K562 (cell line): Measurements from ENCODE around the gene UHRF1. TPM values are rescaled to one million over a fixed set of nuclear protein-coding genes. Genes with fewer than 3 reads are reported as not detected.

ENCODE experiments used
- ATAC-seq: fragments of 200-7000 bp; cut with Tn5 transposase; 3 replicates; pipeline ENCODE4 v1.9.1; 2020; ENCODE audit warnings: moderate library complexity
- BruUV-seq: library from RNA; stranded (reverse); fragments of 400-500 nt; replicated peaks from 2 replicates; lab custom pipeline; 2021; lab: Mats Ljungman, UMichigan
- CTCF ChIA-PET: fragments of 300-600 bp; formaldehyde crosslinking; extraction: SDS; loops from one replicate; lab custom pipeline; 2021; ENCODE audit warnings: low intra/inter-chr PET ratio; lab: Yijun Ruan, JAX
- POLR2A ChIA-PET: fragments of 300-600, 350-650 bp; sonication (Branson Sonifier 250); formaldehyde crosslinking; extraction: SDS; loops from one replicate; lab custom pipeline; 2021; ENCODE audit warnings: antibody characterized with exemption, inconsistent platforms; lab: Yijun Ruan, JAX
- DNase-seq, 4 experiments: peaks; one replicate each; pipeline versions ENCODE4 v3.0.0 to v3.0.0-alpha.2; 2011 to 2018; ENCODE audit warnings: low spot score in 3 of 4, mixed read lengths in 3 of 4; ENCODE audit errors: extremely low read depth in 1 of 4
- FAIRE-seq: peaks from 2 replicates; lab custom pipeline; 2011; peaks lifted over from hg19 to GRCh38; lab: Jason Lieb, UNC
- H2AFZ ChIP-seq: 2 replicates; pipeline ENCODE4 v1.6.0; 2011; ENCODE audit warnings: low read depth, low read length, control low read depth, inconsistent platforms
- H3K27ac ChIP-seq: fragments of 200-600 bp; 3 replicates; pipeline ENCODE4 v1.8.0; 2011; ENCODE audit warnings: low read depth, mild to moderate bottlenecking, control low read depth, inconsistent platforms, low read length, moderate library complexity, mixed read lengths; ENCODE audit errors: extremely low read depth
- H3K27me3 ChIP-seq, 2 experiments: fragments of 300-600 bp in 1 of 2; 2 replicates in 1 of 2; 3 replicates in 1 of 2; pipeline versions ENCODE4 v1.6.0 to v1.8.0; 2011; ENCODE audit warnings: inconsistent platforms in 2 of 2, low read length in 2 of 2, mild to moderate bottlenecking in 1 of 2, mixed read lengths in 1 of 2, moderate library complexity in 1 of 2; ENCODE audit not compliant: control insufficient read depth in 2 of 2, insufficient read depth in 2 of 2
- H3K36me3 ChIP-seq: fragments of 300-600 bp; 3 replicates; pipeline ENCODE4 v1.8.0; 2011; ENCODE audit warnings: mild to moderate bottlenecking, low read length, inconsistent platforms; ENCODE audit not compliant: control insufficient read depth, insufficient read depth
- H3K4me1 ChIP-seq, 2 experiments: fragments of 200-600 bp in 1 of 2; replicated peaks in 1 of 2; 2 replicates in 1 of 2; 3 replicates in 1 of 2; pipeline versions ENCODE4 v1.5.1 to v1.8.0; 2011; ENCODE audit warnings: inconsistent platforms in 2 of 2, low read length in 2 of 2, mild to moderate bottlenecking in 1 of 2, mixed read lengths in 1 of 2, moderate library complexity in 1 of 2; ENCODE audit not compliant: control insufficient read depth in 2 of 2, insufficient read depth in 2 of 2
- H3K4me2 ChIP-seq: 2 replicates; pipeline ENCODE4 v1.6.1; 2011; ENCODE audit warnings: low read length, control low read depth, inconsistent platforms, mixed read lengths; ENCODE audit not compliant: insufficient read depth
- H3K4me3 ChIP-seq: fragments of 200-600 bp; sonication (generic), shearing (Covaris generic); 2 replicates; pipeline ENCODE4 v1.5.1; 2016; ENCODE audit warnings: control low read depth, inconsistent platforms
- H3K79me2 ChIP-seq: fragments of 200-600 bp; 3 replicates; pipeline ENCODE4 v1.8.0; 2011; ENCODE audit warnings: low read length, inconsistent platforms; ENCODE audit not compliant: control insufficient read depth, insufficient read depth
- H3K9ac ChIP-seq, 2 experiments: 2 replicates each; pipeline versions ENCODE4 v1.6.0 to v1.6.1; 2011; ENCODE audit warnings: low read depth in 2 of 2, low read length in 2 of 2, control low read depth in 1 of 2, inconsistent platforms in 1 of 2, mild to moderate bottlenecking in 1 of 2, mixed read lengths in 1 of 2; ENCODE audit not compliant: insufficient read depth in 1 of 2
- H3K9me1 ChIP-seq: one replicate; pipeline ENCODE4 v1.6.0; 2011; ENCODE audit warnings: inconsistent platforms, mild to moderate bottlenecking, low read length, moderate library complexity; ENCODE audit not compliant: control insufficient read depth, insufficient read depth
- H3K9me3 ChIP-seq: replicated peaks from 2 replicates; pipeline ENCODE4 v1.5.1; 2011; ENCODE audit warnings: low read depth, low read length, inconsistent platforms; ENCODE audit not compliant: control insufficient read depth, insufficient read depth
- H4K20me1 ChIP-seq: replicated peaks from 2 replicates; pipeline ENCODE4 v1.6.1; 2011; ENCODE audit warnings: low read length, inconsistent platforms, mixed read lengths; ENCODE audit not compliant: control insufficient read depth, insufficient read depth
- E2F6 ChIP-seq, 2 experiments: IDR thresholded peaks; 2 replicates each; pipeline ENCODE4 v1.6.1; 2011; ENCODE audit warnings: borderline replicate concordance in 1 of 2, control low read depth in 1 of 2, low read depth in 1 of 2, low read length in 1 of 2, mild to moderate bottlenecking in 1 of 2, mixed read lengths in 1 of 2, moderate library complexity in 1 of 2; ENCODE audit not compliant: insufficient read depth in 1 of 2, insufficient read length in 1 of 2, poor library complexity in 1 of 2, severe bottlenecking in 1 of 2; ENCODE audit errors: extremely low read depth in 1 of 2
- EHMT2 ChIP-seq: fragments of 450-650 bp; IDR thresholded peaks from 2 replicates; pipeline ENCODE4 v1.6.1; 2018; ENCODE audit warnings: antibody characterized with exemption
- HDAC1 ChIP-seq, 2 experiments: fragments of 450-650 bp; IDR thresholded peaks; 2 replicates each; pipeline ENCODE4 v1.6.1; 2016 to 2017; ENCODE audit warnings: inconsistent platforms in 1 of 2, mild to moderate bottlenecking in 1 of 2, moderate library complexity in 1 of 2
- HNRNPLL ChIP-seq: fragments of 200-400 bp; formaldehyde crosslinking; IDR thresholded peaks from 2 replicates; pipeline ENCODE4 v1.6.1; 2017; ENCODE audit warnings: low read length, low read depth, mild to moderate bottlenecking; ENCODE audit not compliant: poor library complexity, severe bottlenecking
- LCOR ChIP-seq: sonication (generic); formaldehyde crosslinking; IDR thresholded peaks from 2 replicates; pipeline ENCODE4 v1.8.0; 2022; ENCODE audit warnings: mild to moderate bottlenecking, missing genetic modification reagents
- NR3C1 ChIP-seq: sonication (generic); formaldehyde crosslinking; IDR thresholded peaks from 2 replicates; pipeline ENCODE4 v1.8.1; 2022; ENCODE audit warnings: missing genetic modification reagents
- RBM14 ChIP-seq: fragments of 200-400 bp; formaldehyde crosslinking; IDR thresholded peaks from 2 replicates; pipeline ENCODE4 v1.6.1; 2018; ENCODE audit warnings: low read depth, mild to moderate bottlenecking, low read length, moderate library complexity, borderline replicate concordance; ENCODE audit not compliant: insufficient read depth
- STAG1 ChIP-seq: sonication (generic); formaldehyde crosslinking; IDR thresholded peaks from 2 replicates; pipeline ENCODE4 v1.5.0; 2020; ENCODE audit warnings: missing genetic modification reagents, borderline replicate concordance
- ZNF518B ChIP-seq: fragments of 250-450 bp; sonication (Bioruptor Pico); IDR thresholded peaks from 2 replicates; pipeline ENCODE4 v1.5.0; 2021; ENCODE audit warnings: mild to moderate bottlenecking, moderate library complexity
- WGBS: fragments of 100-300 bp; shearing (Covaris generic); methylation state at CpG from one replicate; pipeline ENCODE4 v1.1.6; 2016; ENCODE audit warnings: low coverage, mixed read lengths; ENCODE audit not compliant: insufficient coverage; ENCODE audit errors: missing lambda C conversion rate; 5-methylcytosine and 5-hydroxymethylcytosine counted together
- in situ Hi-C: fragments of 300-500 bp; cut with MboI; formaldehyde crosslinking; loops from 4 replicates; pipeline ENCODE4 v1.15.0; 2018; ENCODE audit warnings: inconsistent platforms, mixed read lengths
- intact Hi-C: fragments of 100-400 bp; cut with micrococcal nuclease; formaldehyde crosslinking; loops from 2 replicates; pipeline ENCODE4 v1.14.2; 2022
- polyA plus RNA-seq, 8 experiments: library from polyadenylated mRNA; depleted of rRNA in 4 of 8; stranded (reverse) in 5 of 8; unstranded in 3 of 8; fragments of >200 nt; fragmentation: Nextera tagmentation in 2 of 8; fragmentation: Illumina TruSeq in 1 of 8; extraction: Ambion mirVana in 2 of 8; extraction: Trizol in 1 of 8; gene quantifications; 2 replicates each; pipeline versions ENCODE4 v1.2.1 to v1.2.3, GENCODE V29; 2011 to 2014; ENCODE audit warnings: inconsistent platforms in 1 of 8, missing spikeins in 1 of 8
- total RNA-seq, 7 experiments: library from RNA; depleted of rRNA in 6 of 7; stranded (reverse); fragments of >200 nt in 6 of 7; fragmentation: Illumina TruSeq in 2 of 7; extraction: Trizol in 2 of 7; gene quantifications; 2 replicates each; pipeline versions ENCODE4 v1.2.1 to v1.2.3, GENCODE V29; 2011 to 2021; ENCODE audit warnings: low replicate concordance in 1 of 7

The UHRF1 gene
- total and polyA plus RNA-seq, 9 of the 15 experiments (the other 6 are each of a cell fraction or from before 2014, with no cell fraction given), result 6.0 to 101 (median 30.9) TPM

GRCh38 chr19:4908360-4908759, 941 bp upstream of the UHRF1 start:
- intact Hi-C loops (no loop called here), in situ Hi-C loops (no loop called here)
- Histone ChIP-seq H3K36me3 (peaks cover 27% of the 10 kb centered on the region), H2AFZ (peak overlapping the region; percentile 76), H3K4me1 (peaks cover 27 to 37% of the 10 kb centered on the region in 2 experiments), H3K4me3 (no peak overlapping the region), H3K9me1 (no peaks in the 10 kb centered on the region), H3K27ac (no peak overlapping the region), H3K4me2 (no peak overlapping the region), H3K9ac (peak overlapping the region in 1 of 2 experiments; percentile 93; a peak in 2 of 4 replicates), H3K27me3 (no peaks in the 10 kb centered on the region), H3K79me2 (peaks cover 34% of the 10 kb centered on the region), H4K20me1 (no peaks in the 10 kb centered on the region), H3K9me3 (no peaks in the 10 kb centered on the region)
- CTCF ChIA-PET, result no interaction called here
- no TSS peak for BruUV-seq
- TF ChIP-seq LCOR (CRISPR knock-in tag), result no peak
- no peak for TF ChIP-seq EHMT2
- TF ChIP-seq HDAC1 (IDR thresholded peaks at IDR 0.05), result peak in 1 of 2 experiments; percentile 11; a peak in 1 of 4 replicates
- peak in 1 of 4 experiments; percentile 12 for DNase-seq
- WGBS, result 79% methylated on average over 5 of the region's 5 CpGs
- FAIRE-seq, result no peak
- POLR2A ChIA-PET, result interaction anchor here (0.6 kb wide), 1 partner anchor 41 kb away, joined by 3 read pairs; the partner anchor contains the start of gene PLIN3
- no peak for ATAC-seq

GRCh38 chr19:4908781-4909155, 533 bp upstream of the UHRF1 start:
- 91% methylated on average over 15 of the region's 15 CpGs for WGBS
- Histone ChIP-seq H3K9me3 (no peaks in the 10 kb centered on the region), H3K27ac (peak overlapping the region; percentile 87; the same call in 1 of the 3 replicates), H3K4me3 (no peak overlapping the region; the same call in 1 of the 2 replicates), H3K36me3 (peaks cover 31% of the 10 kb centered on the region), H3K9me1 (no peaks in the 10 kb centered on the region), H3K9ac (peak overlapping the region; percentile 75 to 93; a peak in 3 of 4 replicates), H3K4me2 (no peak overlapping the region; the same call in 1 of the 2 replicates), H2AFZ (peak overlapping the region; percentile 76), H3K79me2 (peaks cover 38% of the 10 kb centered on the region), H3K27me3 (no peaks in the 10 kb centered on the region), H3K4me1 (peaks cover 27 to 37% of the 10 kb centered on the region in 2 experiments), H4K20me1 (no peaks in the 10 kb centered on the region)
- FAIRE-seq (no peak), ATAC-seq (no peak), DNase-seq (no peak)
- in situ Hi-C loops, result no loop called here
- intact Hi-C loops, result no loop called here
- no TSS peak for BruUV-seq
- CTCF ChIA-PET, result no interaction called here
- POLR2A ChIA-PET, result no interaction called here
- TF ChIP-seq RBM14, result no peak
- peak; percentile 29 to 87 for TF ChIP-seq E2F6 (IDR thresholded peaks at IDR 0.05; ENCODE audit: borderline replicate concordance in 1 of 2, extremely low read depth in 1 of 2, insufficient read depth in 1 of 2, insufficient read length in 1 of 2, low read depth in 1 of 2, low read length in 1 of 2, poor library complexity in 1 of 2, severe bottlenecking in 1 of 2)
- TF ChIP-seq STAG1 (CRISPR knock-in tag), result 0 out of 2 replicates have a peak, but pooled peaks have one; percentile 7
- TF ChIP-seq ZNF518B (CRISPR knock-in tag), result no peak
- peak; percentile 2 for TF ChIP-seq HNRNPLL
- no peak for TF ChIP-seq NR3C1
